Activated CD4-positive, alpha-beta memory T cell treated with anti-CD3 and anti-CD28 coated beads for 36 hours (primary cell): ENCODE results near the gene SRI. TPM values are rescaled to one million over a fixed set of nuclear protein-coding genes. Genes with fewer than 3 reads are reported as not detected.

Source experiments
- CTCF ChIA-PET: fragments of 350-600 bp; sonication (Branson Sonifier 250); formaldehyde crosslinking; loops from one replicate; lab custom pipeline; 2021; ENCODE audit warnings: antibody characterized with exemption, inconsistent platforms; lab: Charles Lee
- POLR2A ChIA-PET: fragments of 350-600 bp; sonication (Branson Sonifier 250); formaldehyde crosslinking; loops from one replicate; lab custom pipeline; 2021; ENCODE audit warnings: antibody characterized with exemption; lab: Charles Lee
- DNase-seq: peaks from one replicate; pipeline ENCODE4 v3.0.0-alpha.2; 2020
- H3K27ac Mint-ChIP-seq: one replicate; pipeline ENCODE4 v1.8.0; 2021; ENCODE audit warnings: mixed read lengths
- H3K27me3 Mint-ChIP-seq: one replicate; pipeline ENCODE4 v1.8.0; 2021; ENCODE audit warnings: mixed read lengths
- H3K36me3 Mint-ChIP-seq: one replicate; pipeline ENCODE4 v1.8.0; 2021; ENCODE audit warnings: mixed read lengths
- H3K4me1 Mint-ChIP-seq: one replicate; pipeline ENCODE4 v1.8.0; 2021; ENCODE audit warnings: low read depth, mixed read lengths
- H3K4me3 Mint-ChIP-seq: one replicate; pipeline ENCODE4 v1.8.0; 2021; ENCODE audit warnings: mild to moderate bottlenecking, mixed read lengths
- H3K9me3 Mint-ChIP-seq: one replicate; pipeline ENCODE4 v1.8.0; 2021; ENCODE audit warnings: mixed read lengths
- intact Hi-C: fragments of 100-400 bp; cut with micrococcal nuclease; formaldehyde crosslinking; loops from one replicate; pipeline ENCODE4 v1.15.1; 2023
- total RNA-seq, 2 experiments: library from RNA; stranded (reverse); gene quantifications; one replicate each; pipeline ENCODE4 v1.2.3, GENCODE V29; 2021

The SRI gene
- total RNA-seq, 2 experiments from 2014 or later: 219 to 220 TPM

DNA sequence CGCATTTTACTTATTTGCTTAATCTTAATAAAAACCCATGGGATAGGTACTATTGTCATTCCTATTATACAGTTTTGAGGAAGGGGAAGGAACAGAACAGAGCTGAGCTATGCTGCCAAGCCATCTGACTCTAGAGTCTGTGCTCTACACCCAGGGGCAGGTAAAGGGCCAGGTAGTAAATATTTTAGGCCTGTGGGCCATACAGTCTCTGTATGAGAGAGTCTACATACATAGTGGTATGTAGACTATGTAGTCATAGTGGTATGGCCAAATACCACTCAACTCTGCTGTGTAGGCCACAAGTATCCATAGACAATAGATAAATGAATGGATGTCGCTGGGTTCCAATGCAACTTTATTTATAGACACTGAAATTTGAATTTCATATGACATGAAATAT, 3.4 kb upstream of the SRI start:
- no peak for DNase-seq
- Mint-ChIP-seq H3K4me1 (peaks cover 6% of the 10 kb centered on the region), H3K27ac (no peak overlapping the region), H3K9me3 (no peaks in the 10 kb centered on the region), H3K27me3 (peaks cover 7% of the 10 kb centered on the region), H3K36me3 (peaks cover 5% of the 10 kb centered on the region), H3K4me3 (no peak overlapping the region)
- ChIA-PET POLR2A (no interaction called here), CTCF (interaction anchor here (0.6 kb wide), 1 partner anchor 17 kb away, joined by 3 read pairs; no protein-coding TSS in a partner anchor)
- intact Hi-C loops: no loop called here

DNA sequence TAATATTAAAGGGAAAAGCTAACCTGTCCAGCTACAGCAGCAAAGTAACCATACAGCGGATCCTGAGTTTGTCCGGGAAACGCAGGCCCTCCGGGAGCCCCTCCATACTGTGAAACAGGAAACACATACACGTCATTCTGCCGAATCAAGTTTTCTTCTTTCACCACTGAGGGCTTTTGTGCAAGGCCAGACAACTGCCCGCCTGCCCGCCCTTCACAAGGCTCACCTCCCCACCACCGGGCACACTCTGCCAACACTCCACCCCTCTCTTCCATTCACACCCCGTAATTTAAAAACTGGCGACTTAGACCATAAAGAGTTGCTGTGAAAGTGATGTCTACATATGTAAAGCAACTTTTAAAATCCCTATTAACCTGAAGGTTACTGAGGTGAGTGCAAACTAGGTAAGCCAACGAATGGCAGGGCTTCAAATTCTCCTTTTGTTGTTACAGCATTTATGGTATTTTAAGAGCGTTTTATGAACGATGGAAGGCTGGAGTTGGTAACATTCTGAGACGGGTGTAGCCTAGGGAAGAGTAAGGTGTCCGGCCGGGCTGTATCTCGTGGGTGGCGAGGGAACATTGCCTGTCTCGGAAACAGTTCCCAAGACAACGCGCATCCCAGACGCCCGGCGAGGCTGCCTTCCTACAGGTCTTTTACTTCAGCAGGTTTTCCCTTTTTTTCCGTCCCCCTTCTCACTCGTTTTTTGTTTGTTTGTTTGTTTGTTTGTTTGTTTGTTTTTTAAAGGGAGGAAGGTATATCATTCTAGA, 817 bp downstream of the SRI start:
- Mint-ChIP-seq H3K27ac (peak overlapping the region; percentile 79), H3K4me1 (peaks cover 22% of the 10 kb centered on the region), H3K4me3 (peak overlapping the region; percentile 87), H3K36me3 (peaks cover 26% of the 10 kb centered on the region), H3K27me3 (no peaks in the 10 kb centered on the region), H3K9me3 (no peaks in the 10 kb centered on the region)
- intact Hi-C loops: loop anchor here (2.0 to 10.0 kb wide), 3 partner anchors 342 to 1002 kb away; partner anchors contain the start of genes CROT, DBF4, SLC25A40 and TMEM243
- peak; percentile 60 for DNase-seq
- ChIA-PET POLR2A (no interaction called here), CTCF (no interaction called here)

DNA sequence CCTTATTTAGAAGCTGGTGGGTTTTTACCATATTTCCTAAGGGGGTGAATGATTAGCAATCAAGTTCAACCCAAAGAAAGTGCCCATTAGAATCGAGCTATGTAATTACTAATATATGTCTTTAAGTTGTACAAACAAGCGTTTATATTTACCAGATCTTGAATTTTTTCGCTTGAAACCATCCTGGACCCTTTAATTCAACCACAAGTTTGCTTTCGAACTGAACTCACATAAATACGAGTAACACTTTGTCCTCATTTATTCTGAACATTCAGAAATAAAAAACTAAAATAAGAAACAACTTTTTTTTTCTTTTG, 1.5 kb downstream of the SRI start:
- POLR2A ChIA-PET: interaction anchor here (0.7 kb wide), 1 partner anchor 47 kb away, joined by 3 read pairs; no protein-coding TSS in a partner anchor
- peak overlapping the region; percentile 79 for H3K27ac Mint-ChIP-seq
- H3K9me3 Mint-ChIP-seq: no peaks in the 10 kb centered on the region
- intact Hi-C loops: loop anchor here (2.0 to 10.0 kb wide), 3 partner anchors 342 to 1001 kb away; partner anchors contain the start of genes CROT, DBF4, SLC25A40 and TMEM243
- peaks cover 29% of the 10 kb centered on the region for H3K36me3 Mint-ChIP-seq
- no peaks in the 10 kb centered on the region for H3K27me3 Mint-ChIP-seq
- no peak for DNase-seq
- H3K4me1 Mint-ChIP-seq: peaks cover 25% of the 10 kb centered on the region
- H3K4me3 Mint-ChIP-seq: peak overlapping the region; percentile 87
- CTCF ChIA-PET: interaction anchor here (0.7 to 0.9 kb wide), 2 partner anchors 15 to 42 kb away, joined by 3 read pairs; no protein-coding TSS in a partner anchor

DNA sequence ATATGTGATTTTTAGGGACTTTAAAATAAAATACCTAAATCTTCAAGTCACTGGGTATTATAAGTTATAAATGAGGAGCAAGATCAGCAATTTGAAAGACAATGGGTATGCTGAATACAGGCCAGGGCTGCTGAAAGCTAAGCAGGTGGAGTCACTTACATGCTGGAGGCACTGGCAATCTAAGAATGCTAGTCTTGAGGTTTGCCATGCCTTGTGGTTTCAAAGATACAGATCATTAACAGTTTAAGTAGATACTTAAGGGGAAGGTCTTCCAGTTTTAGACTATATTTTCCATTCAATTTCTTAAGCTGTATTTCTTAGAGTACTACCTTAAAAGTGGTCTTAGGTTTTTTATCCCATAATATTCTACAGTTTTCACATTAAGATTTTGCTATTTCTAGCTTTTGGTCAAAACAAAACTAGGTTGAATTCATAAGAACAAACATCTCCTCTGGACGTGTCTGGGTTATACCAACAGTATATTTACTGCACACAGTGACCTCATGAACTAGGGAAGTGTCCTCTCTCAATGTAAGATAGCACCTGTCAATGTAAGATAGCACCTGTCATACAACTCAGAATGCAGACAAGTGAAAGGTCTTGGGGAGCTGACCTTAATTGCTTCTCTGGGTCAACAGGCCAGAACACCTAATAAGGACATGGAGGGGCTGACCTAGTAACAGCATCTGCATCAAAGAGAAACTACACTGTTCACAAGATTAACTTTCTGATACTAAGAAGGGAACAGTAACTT, 2.0 kb downstream of the SRI start:
- DNase-seq: no peak
- ChIA-PET CTCF (interaction anchor here (0.7 to 0.9 kb wide), 2 partner anchors 14 to 42 kb away, joined by 3 read pairs; no protein-coding TSS in a partner anchor), POLR2A (interaction anchor here (0.7 kb wide), 1 partner anchor 47 kb away, joined by 3 read pairs; no protein-coding TSS in a partner anchor)
- no peaks in the 10 kb centered on the region for H3K9me3 Mint-ChIP-seq
- H3K4me1 Mint-ChIP-seq: peaks cover 28% of the 10 kb centered on the region
- intact Hi-C loops: loop anchor here (2.0 to 10.0 kb wide), 3 partner anchors 341 to 1001 kb away; partner anchors contain the start of genes CROT, DBF4, SLC25A40 and TMEM243
- peak overlapping the region; percentile 87 for H3K4me3 Mint-ChIP-seq
- H3K27me3 Mint-ChIP-seq: no peaks in the 10 kb centered on the region
- H3K36me3 Mint-ChIP-seq: peaks cover 35% of the 10 kb centered on the region
- H3K27ac Mint-ChIP-seq: peak overlapping the region; percentile 79

DNA sequence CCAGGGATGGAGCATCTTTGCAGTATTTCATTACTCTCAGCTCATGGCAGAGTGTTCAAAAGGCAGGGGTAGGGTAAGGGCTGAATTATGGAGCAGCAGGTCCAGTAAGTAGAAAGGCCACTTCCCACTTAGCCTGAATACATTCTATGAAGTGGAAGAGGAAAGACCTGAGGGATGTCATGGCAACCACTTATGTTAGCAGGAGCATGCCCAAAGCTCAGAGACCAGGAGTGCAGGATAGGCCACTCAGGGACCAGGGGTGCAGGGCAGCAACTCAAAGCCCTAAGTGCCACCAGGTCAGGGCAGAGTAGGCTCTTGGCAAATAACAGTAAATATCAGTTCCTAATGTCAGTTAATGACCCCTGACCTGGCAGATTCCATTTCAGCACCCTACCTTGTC, 3.6 kb downstream of the SRI start:
- POLR2A ChIA-PET: no interaction called here
- peaks cover 38% of the 10 kb centered on the region for H3K36me3 Mint-ChIP-seq
- no peaks in the 10 kb centered on the region for H3K27me3 Mint-ChIP-seq
- no peak overlapping the region for H3K27ac Mint-ChIP-seq
- DNase-seq: no peak
- peaks cover 27% of the 10 kb centered on the region for H3K4me1 Mint-ChIP-seq
- no peaks in the 10 kb centered on the region for H3K9me3 Mint-ChIP-seq
- intact Hi-C loops: loop anchor here (5.0 to 10.0 kb wide), 2 partner anchors 871 to 999 kb away; partner anchors contain the start of genes CROT and TMEM243
- no peak overlapping the region for H3K4me3 Mint-ChIP-seq
- CTCF ChIA-PET: no interaction called here

DNA sequence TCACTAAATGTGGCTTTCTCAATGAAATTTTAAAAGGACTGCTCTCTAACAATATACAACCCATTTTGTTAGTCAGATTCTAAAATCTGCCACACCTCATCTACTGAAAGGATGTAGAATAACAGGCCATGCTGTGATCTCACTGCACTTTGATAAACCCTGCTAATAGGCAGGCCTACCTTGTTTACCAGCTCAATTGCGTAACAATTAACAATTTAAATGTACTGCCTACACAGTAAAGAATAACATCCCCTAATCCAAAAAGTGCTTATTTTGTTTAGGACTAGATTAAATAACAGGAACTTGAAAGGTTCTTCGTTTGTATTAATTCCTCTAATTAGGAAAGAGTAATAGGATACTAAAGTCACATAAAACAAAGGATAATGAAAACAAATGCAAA, 4.5 kb downstream of the SRI start:
- H3K27ac Mint-ChIP-seq: no peak overlapping the region
- peaks cover 22% of the 10 kb centered on the region for H3K4me1 Mint-ChIP-seq
- ChIA-PET POLR2A (no interaction called here), CTCF (no interaction called here)
- intact Hi-C loops: loop anchor here (5.0 to 10.0 kb wide), 2 partner anchors 870 to 998 kb away; partner anchors contain the start of genes CROT and TMEM243
- DNase-seq: no peak
- H3K4me3 Mint-ChIP-seq: no peak overlapping the region
- no peaks in the 10 kb centered on the region for H3K9me3 Mint-ChIP-seq
- H3K27me3 Mint-ChIP-seq: no peaks in the 10 kb centered on the region
- peaks cover 41% of the 10 kb centered on the region for H3K36me3 Mint-ChIP-seq

DNA sequence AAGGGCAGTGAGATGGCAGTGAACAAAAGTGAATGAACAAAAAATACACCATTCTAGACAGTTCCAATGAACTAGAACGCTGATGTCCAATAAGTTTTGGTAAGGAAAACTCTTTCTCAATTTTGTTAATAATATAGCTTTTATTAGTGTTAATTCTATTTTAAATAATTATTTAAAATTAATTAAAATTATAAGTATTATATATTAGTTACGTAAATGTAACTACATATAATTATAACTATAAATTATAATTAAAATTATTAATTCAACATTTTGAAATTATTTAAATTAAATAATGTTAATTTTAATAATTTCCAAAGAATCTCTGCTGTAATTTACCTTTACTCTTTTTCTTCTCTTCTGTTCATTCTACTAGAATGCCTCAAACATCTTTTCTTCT, 5.4 kb downstream of the SRI start:
- ChIA-PET CTCF (no interaction called here), POLR2A (interaction anchor here (1.5 kb wide), 1 partner anchor 9 kb away, joined by 6 read pairs; no protein-coding TSS in a partner anchor)
- DNase-seq: no peak
- H3K4me3 Mint-ChIP-seq: no peak overlapping the region
- peaks cover 22% of the 10 kb centered on the region for H3K4me1 Mint-ChIP-seq
- peaks cover 48% of the 10 kb centered on the region for H3K36me3 Mint-ChIP-seq
- intact Hi-C loops: loop anchor here (10.0 kb wide), 1 partner anchor 870 kb away; the partner anchor contains the start of gene CROT
- no peaks in the 10 kb centered on the region for H3K27me3 Mint-ChIP-seq
- no peak overlapping the region for H3K27ac Mint-ChIP-seq
- no peaks in the 10 kb centered on the region for H3K9me3 Mint-ChIP-seq

DNA sequence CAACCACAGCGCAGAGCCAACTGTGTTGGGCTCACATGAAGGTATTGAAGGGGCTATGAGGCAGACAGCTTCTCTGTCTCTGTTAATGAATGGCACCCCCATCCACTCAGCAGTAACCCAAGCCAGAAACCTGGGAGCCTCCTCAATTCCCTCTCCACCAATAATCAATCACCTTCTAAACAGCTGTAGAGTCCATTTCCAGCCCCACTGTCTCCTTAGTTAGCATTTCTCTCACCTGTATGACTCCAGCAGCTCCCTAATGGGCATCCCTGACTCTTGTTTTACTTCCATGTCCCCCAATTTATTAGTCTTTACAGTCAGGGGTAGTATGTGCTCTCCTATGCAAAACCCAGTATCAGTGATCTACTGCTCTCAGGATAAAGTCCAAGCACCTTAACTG, 6.9 kb downstream of the SRI start:
- ChIA-PET POLR2A (interaction anchor here (1.1 kb wide), 1 partner anchor 336 kb away, joined by 5 read pairs; the partner anchor contains the start of genes DBF4 and SLC25A40), CTCF (interaction anchor here (1.2 kb wide), 1 partner anchor 43 kb away, joined by 3 read pairs; no protein-coding TSS in a partner anchor)
- Mint-ChIP-seq H3K27me3 (no peaks in the 10 kb centered on the region), H3K36me3 (peaks cover 50% of the 10 kb centered on the region), H3K4me1 (peaks cover 19% of the 10 kb centered on the region), H3K9me3 (no peaks in the 10 kb centered on the region), H3K27ac (no peak overlapping the region), H3K4me3 (no peak overlapping the region)
- DNase-seq: no peak
- intact Hi-C loops: loop anchor here (10.0 kb wide), 1 partner anchor 868 kb away; the partner anchor contains the start of gene CROT

DNA sequence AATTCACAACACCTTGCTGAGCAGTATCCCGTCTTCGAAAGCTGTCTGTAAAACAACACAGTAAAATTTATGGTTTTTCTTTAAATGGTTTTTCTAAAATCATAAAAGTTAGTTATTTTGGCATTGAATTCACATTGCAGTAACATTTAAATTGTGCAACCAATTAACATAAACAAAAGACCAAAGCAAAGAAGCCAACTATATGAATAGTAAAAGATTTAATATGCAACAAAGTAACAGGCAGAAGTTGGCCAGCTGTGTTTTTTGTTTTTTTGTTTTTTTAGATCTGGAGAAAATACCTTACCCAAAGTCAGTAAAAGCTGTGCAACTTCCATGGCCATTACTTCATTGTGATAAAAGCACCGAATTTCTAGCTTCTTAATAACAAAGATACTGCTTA, 11.3 kb downstream of the SRI start:
- Mint-ChIP-seq H3K4me3 (no peak overlapping the region), H3K4me1 (peaks cover 3% of the 10 kb centered on the region), H3K36me3 (peaks cover 58% of the 10 kb centered on the region), H3K9me3 (no peaks in the 10 kb centered on the region), H3K27ac (no peak overlapping the region), H3K27me3 (no peaks in the 10 kb centered on the region)
- ChIA-PET CTCF (no interaction called here), POLR2A (no interaction called here)
- no peak for DNase-seq
- intact Hi-C loops: no loop called here

DNA sequence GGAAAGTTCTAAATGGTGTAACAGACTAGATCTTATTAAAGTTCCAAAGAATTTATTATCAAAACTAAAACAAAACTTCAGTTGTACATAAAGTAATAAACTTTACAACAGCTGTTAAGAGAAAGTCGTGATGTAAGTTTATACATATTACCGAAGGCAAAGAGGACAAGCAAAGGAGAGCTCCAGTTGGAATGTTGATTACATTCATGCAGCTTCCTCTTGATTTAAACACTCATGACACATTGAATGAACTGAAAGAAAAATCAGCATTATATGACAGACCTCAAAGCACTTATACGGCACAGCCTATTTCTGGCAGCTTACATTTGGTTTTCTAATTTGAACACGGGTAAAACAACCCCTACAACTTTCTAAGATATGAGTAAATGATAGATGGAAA, 13.6 kb downstream of the SRI start:
- Mint-ChIP-seq H3K9me3 (no peaks in the 10 kb centered on the region), H3K27me3 (no peaks in the 10 kb centered on the region), H3K36me3 (peaks cover 56% of the 10 kb centered on the region), H3K4me1 (peaks cover 13% of the 10 kb centered on the region), H3K4me3 (no peak overlapping the region), H3K27ac (no peak overlapping the region)
- no peak for DNase-seq
- CTCF ChIA-PET: interaction anchor here (0.5 to 1.4 kb wide), 2 partner anchors 14 to 1964 kb away, joined by 3 read pairs; partner anchors contain the start of gene SRI
- intact Hi-C loops: no loop called here
- POLR2A ChIA-PET: no interaction called here

DNA sequence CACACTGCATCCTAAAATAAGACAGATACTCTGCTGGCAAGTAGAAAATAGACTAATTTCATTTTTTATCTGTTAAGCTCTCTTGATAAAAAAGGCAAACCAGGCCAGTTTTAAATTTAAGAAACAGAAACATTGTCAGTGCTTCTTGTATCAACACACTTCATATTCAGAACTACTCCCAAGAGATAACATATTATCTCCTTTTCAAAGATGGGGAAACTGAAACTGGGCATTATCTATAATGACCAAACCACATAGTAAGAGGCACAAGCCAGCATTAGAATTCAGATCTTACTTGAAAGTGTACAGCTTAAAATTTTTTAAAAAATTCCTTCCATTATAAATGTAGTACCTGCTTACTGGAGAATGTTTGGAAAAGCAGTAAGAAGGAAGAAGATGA, 14.7 kb downstream of the SRI start:
- Mint-ChIP-seq H3K4me3 (no peak overlapping the region), H3K27ac (peak overlapping the region; percentile 33), H3K36me3 (peaks cover 57% of the 10 kb centered on the region), H3K27me3 (no peaks in the 10 kb centered on the region), H3K4me1 (peaks cover 13% of the 10 kb centered on the region), H3K9me3 (no peaks in the 10 kb centered on the region)
- POLR2A ChIA-PET: interaction anchor here (1.5 kb wide), 1 partner anchor 9 kb away, joined by 6 read pairs; no protein-coding TSS in a partner anchor
- CTCF ChIA-PET: no interaction called here
- no peak for DNase-seq
- intact Hi-C loops: no loop called here
